ENCODE data around the gene MRPL51. TPM values are rescaled to one million over a fixed set of nuclear protein-coding genes. Genes with fewer than 3 reads are reported as not detected.

The MRPL51 gene
- total and polyA plus RNA-seq, 2 donors (not counting 1 experiment from before 2014, with no cell fraction given): 18.6 to 72.6 TPM

DNA sequence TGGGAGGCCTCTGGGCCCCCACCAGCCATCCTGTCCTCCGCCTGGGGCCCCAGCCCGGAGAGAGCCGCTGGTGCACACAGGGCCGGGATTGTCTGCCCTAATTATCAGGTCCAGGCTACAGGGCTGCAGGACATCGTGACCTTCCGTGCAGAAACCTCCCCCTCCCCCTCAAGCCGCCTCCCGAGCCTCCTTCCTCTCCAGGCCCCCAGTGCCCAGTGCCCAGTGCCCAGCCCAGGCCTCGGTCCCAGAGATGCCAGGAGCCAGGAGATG lies 40.5 kb upstream of the MRPL51 start:
- Histone ChIP-seq H3K27me3 (replicated peaks in 1 of 4; ENCODE audit: control extremely low read depth in 1 of 4, control insufficient read depth in 3 of 4, insufficient read depth in 4 of 4, low read length in 3 of 4) (no peaks in the 10 kb centered on the region), H3K36me3 (replicated peaks in 1 of 2; ENCODE audit: control extremely low read depth in 1 of 2, control insufficient read depth in 1 of 2, extremely low read depth in 1 of 2, insufficient read depth in 2 of 2, low read length in 1 of 2) (peaks cover 0 to 50% of the 10 kb centered on the region in 2 experiments), H3K9me3 (ENCODE audit: control extremely low read depth in 1 of 3, control insufficient read depth in 2 of 3, insufficient read depth in 1 of 3, low read length in 2 of 3) (no peaks in the 10 kb centered on the region), H3K4me3 (ENCODE audit: control extremely low read depth in 1 of 5, extremely low read depth in 1 of 5, insufficient read depth in 1 of 5, low read depth in 2 of 5, low read length in 4 of 5) (peak overlapping the region; percentile 68 to 97 (median 92)), H3K4me1 (ENCODE audit: control insufficient read depth in 2 of 2, insufficient read depth in 2 of 2, low read length in 2 of 2) (peaks cover 27 to 37% of the 10 kb centered on the region in 2 donors), H4K20me1 (ENCODE audit: control insufficient read depth, insufficient read depth, low read length, poor library complexity, severe bottlenecking) (peaks cover 28% of the 10 kb centered on the region), H3K9ac (ENCODE audit: low read length) (peak overlapping the region; percentile 88), H3K4me2 (replicated peaks; ENCODE audit: low read depth, low read length, poor library complexity, severe bottlenecking) (peak overlapping the region; percentile 98), H3K79me2 (ENCODE audit: control insufficient read depth, insufficient read depth, low read length) (peaks cover 10% of the 10 kb centered on the region), H2AFZ (ENCODE audit: insufficient read depth, low read depth, low read length, poor library complexity, severe bottlenecking) (peak overlapping the region; percentile 93), H3K27ac (ENCODE audit: low read length in 2 of 2) (peak overlapping the region in 1 of 2 donors; percentile 74)
- Mint-ChIP-seq H3K4me1 (peaks cover 48% of the 10 kb centered on the region), H3K27me3 (no peaks in the 10 kb centered on the region), H3K4me3 (peak overlapping the region; percentile 99), H3K27ac (peak overlapping the region; percentile 87), H3K9me3 (ENCODE audit: insufficient read depth) (no peaks in the 10 kb centered on the region)
- intact Hi-C loops (cut with micrococcal nuclease): no loop called here
- 0% methylated on average over 7 of the region's 9 CpGs for WGBS (ENCODE audit: insufficient coverage)
- DNase-seq (no peak), ATAC-seq (ENCODE audit: low read depth) (no peak)
- CTCF ChIA-PET: interaction anchor here (1.0 to 7.0 kb wide), 5 partner anchors 24 to 110 kb away, joined by 3 to 222 read pairs (median 17); no protein-coding TSS in a partner anchor
- TF ChIP-seq EZH2 (IDR thresholded peaks at IDR 0.05; ENCODE audit: borderline replicate concordance, insufficient read depth, low read depth, low read length, poor library complexity, severe bottlenecking) (no peak), CTCF (IDR thresholded peaks at IDR 0.05) (no peak)
- POLR2A ChIA-PET: interaction anchor here (1.0 to 5.4 kb wide), 8 partner anchors 21 to 109 kb away, joined by 3 to 39 read pairs (median 7); partner anchors contain the start of genes MRPL51, NOP2 and VAMP1

GRCh38 chr12:6532927-6533652 lies 40.0 kb upstream of the MRPL51 start:
- Mint-ChIP-seq H3K27ac (peak overlapping the region; percentile 87), H3K27me3 (no peaks in the 10 kb centered on the region), H3K4me3 (peak overlapping the region; percentile 99), H3K4me1 (peaks cover 48% of the 10 kb centered on the region), H3K9me3 (ENCODE audit: insufficient read depth) (no peaks in the 10 kb centered on the region)
- intact Hi-C loops (cut with micrococcal nuclease): no loop called here
- peaks cover 0 to 50% of the 10 kb centered on the region in 2 experiments for H3K36me3 ChIP-seq (replicated peaks in 1 of 2; ENCODE audit: control extremely low read depth in 1 of 2, control insufficient read depth in 1 of 2, extremely low read depth in 1 of 2, insufficient read depth in 2 of 2, low read length in 1 of 2)
- H3K4me2 ChIP-seq (replicated peaks; ENCODE audit: low read depth, low read length, poor library complexity, severe bottlenecking): peak overlapping the region; percentile 98
- no peaks in the 10 kb centered on the region for H3K9me3 ChIP-seq (ENCODE audit: control extremely low read depth in 1 of 3, control insufficient read depth in 2 of 3, insufficient read depth in 1 of 3, low read length in 2 of 3)
- H3K9ac ChIP-seq (ENCODE audit: low read length): peak overlapping the region; percentile 88
- ChIA-PET POLR2A (interaction anchor here (1.3 to 1.8 kb wide), 2 partner anchors 35 to 62 kb away, joined by 3 to 6 read pairs; partner anchors contain the start of genes NOP2 and VAMP1), CTCF (interaction anchor here (1.2 to 3.4 kb wide), 4 partner anchors 9 to 109 kb away, joined by 3 to 17 read pairs (median 4); no protein-coding TSS in a partner anchor)
- no peak for TF ChIP-seq CTCF (IDR thresholded peaks at IDR 0.05)
- no peak for TF ChIP-seq EZH2 (IDR thresholded peaks at IDR 0.05; ENCODE audit: borderline replicate concordance, insufficient read depth, low read depth, low read length, poor library complexity, severe bottlenecking)
- H3K79me2 ChIP-seq (ENCODE audit: control insufficient read depth, insufficient read depth, low read length): peaks cover 10% of the 10 kb centered on the region
- peak overlapping the region; percentile 93 for H2AFZ ChIP-seq (ENCODE audit: insufficient read depth, low read depth, low read length, poor library complexity, severe bottlenecking)
- H3K4me1 ChIP-seq (ENCODE audit: control insufficient read depth in 2 of 2, insufficient read depth in 2 of 2, low read length in 2 of 2): peaks cover 27 to 37% of the 10 kb centered on the region in 2 donors
- WGBS (ENCODE audit: insufficient coverage): 4% methylated on average over 14 of the region's 14 CpGs
- H3K27ac ChIP-seq (ENCODE audit: low read length in 2 of 2): peak overlapping the region in 1 of 2 donors; percentile 6
- DNase-seq (peak; percentile 42), ATAC-seq (ENCODE audit: low read depth) (no peak)
- peak overlapping the region; percentile 68 to 97 (median 92) for H3K4me3 ChIP-seq (ENCODE audit: control extremely low read depth in 1 of 5, extremely low read depth in 1 of 5, insufficient read depth in 1 of 5, low read depth in 2 of 5, low read length in 4 of 5)
- H4K20me1 ChIP-seq (ENCODE audit: control insufficient read depth, insufficient read depth, low read length, poor library complexity, severe bottlenecking): peaks cover 25% of the 10 kb centered on the region
- no peaks in the 10 kb centered on the region for H3K27me3 ChIP-seq (replicated peaks in 1 of 4; ENCODE audit: control extremely low read depth in 1 of 4, control insufficient read depth in 3 of 4, insufficient read depth in 4 of 4, low read length in 3 of 4)
